ENCODE data around the gene ZNF524. TPM values are rescaled to one million over a fixed set of nuclear protein-coding genes. Genes with fewer than 3 reads are reported as not detected.
A peak's percentile ranks its signal among the peaks of the same experiment; 100 is the strongest.

The ZNF524 gene
- total RNA-seq, 1 experiment from 2014 or later = 8.4 TPM

GRCh38 chr19:55593096-55593772, 6.9 kb upstream of the ZNF524 start:
- peaks cover 21% of the 10 kb centered on the region for H3K36me3 ChIP-seq (ENCODE audit: insufficient read depth, low read length)
- H3K9ac ChIP-seq (ENCODE audit: low read length) = no peak overlapping the region
- peaks cover 2% of the 10 kb centered on the region for H3K4me1 ChIP-seq (ENCODE audit: low read length)
- H3K9me3 ChIP-seq (ENCODE audit: low read length) = no peaks in the 10 kb centered on the region
- H3K9me2 ChIP-seq (replicated peaks; ENCODE audit: insufficient read depth, low read length) = no peaks in the 10 kb centered on the region
- DNase-seq = no peak
- H4K20me1 ChIP-seq (ENCODE audit: insufficient read depth, low read depth, low read length) = no peaks in the 10 kb centered on the region
- H3K27ac ChIP-seq (ENCODE audit: low read length) = no peak overlapping the region
- H3K4me3 ChIP-seq (ENCODE audit: low read length) = no peak overlapping the region
- no peak overlapping the region for H3K4me2 ChIP-seq (ENCODE audit: low read depth, low read length, poor library complexity, severe bottlenecking)
- no peak overlapping the region for H2AFZ ChIP-seq (ENCODE audit: low read length)
- H3K27me3 ChIP-seq (ENCODE audit: low read length) = no peaks in the 10 kb centered on the region
- H3K79me2 ChIP-seq (ENCODE audit: low read length) = peaks cover 5% of the 10 kb centered on the region

GRCh38 chr19:55594996-55595545, 5.0 kb upstream of the ZNF524 start:
- no peak overlapping the region for H2AFZ ChIP-seq (ENCODE audit: low read length)
- H3K79me2 ChIP-seq (ENCODE audit: low read length) = peaks cover 9% of the 10 kb centered on the region
- no peak overlapping the region for H3K27ac ChIP-seq (ENCODE audit: low read length)
- H3K4me1 ChIP-seq (ENCODE audit: low read length) = peaks cover 7% of the 10 kb centered on the region
- no peak overlapping the region for H3K4me3 ChIP-seq (ENCODE audit: low read length)
- no peaks in the 10 kb centered on the region for H3K9me3 ChIP-seq (ENCODE audit: low read length)
- H3K4me2 ChIP-seq (ENCODE audit: low read depth, low read length, poor library complexity, severe bottlenecking) = no peak overlapping the region
- no peaks in the 10 kb centered on the region for H3K27me3 ChIP-seq (ENCODE audit: low read length)
- DNase-seq = peak; percentile 58
- H3K36me3 ChIP-seq (ENCODE audit: insufficient read depth, low read length) = peaks cover 21% of the 10 kb centered on the region
- H4K20me1 ChIP-seq (ENCODE audit: insufficient read depth, low read depth, low read length) = no peaks in the 10 kb centered on the region
- no peaks in the 10 kb centered on the region for H3K9me2 ChIP-seq (replicated peaks; ENCODE audit: insufficient read depth, low read length)
- H3K9ac ChIP-seq (ENCODE audit: low read length) = no peak overlapping the region

- peaks cover 9% of the 10 kb centered on the region for H3K79me2 ChIP-seq (ENCODE audit: low read length)
Observed at GRCh38 chr19:55596304-55596703, 3.8 kb upstream of the ZNF524 start.

GRCh38 chr19:55597501-55597921, 2.6 kb upstream of the ZNF524 start:
- H3K36me3 ChIP-seq (ENCODE audit: insufficient read depth, low read length) = peaks cover 21% of the 10 kb centered on the region
- no peaks in the 10 kb centered on the region for H3K27me3 ChIP-seq (ENCODE audit: low read length)
- DNase-seq = no peak
- peaks cover 9% of the 10 kb centered on the region for H3K79me2 ChIP-seq (ENCODE audit: low read length)
- no peak overlapping the region for H3K9ac ChIP-seq (ENCODE audit: low read length)
- H3K4me1 ChIP-seq (ENCODE audit: low read length) = peaks cover 16% of the 10 kb centered on the region
- no peak overlapping the region for H3K4me2 ChIP-seq (ENCODE audit: low read depth, low read length, poor library complexity, severe bottlenecking)
- no peaks in the 10 kb centered on the region for H3K9me2 ChIP-seq (replicated peaks; ENCODE audit: insufficient read depth, low read length)
- H3K9me3 ChIP-seq (ENCODE audit: low read length) = no peaks in the 10 kb centered on the region
- no peak overlapping the region for H3K27ac ChIP-seq (ENCODE audit: low read length)
- no peak overlapping the region for H3K4me3 ChIP-seq (ENCODE audit: low read length)
- H4K20me1 ChIP-seq (ENCODE audit: insufficient read depth, low read depth, low read length) = no peaks in the 10 kb centered on the region
- no peak overlapping the region for H2AFZ ChIP-seq (ENCODE audit: low read length)

More at GRCh38 chr19:55596304-55596703, 3.8 kb upstream of the ZNF524 start:
- peaks cover 21% of the 10 kb centered on the region for H3K36me3 ChIP-seq (ENCODE audit: insufficient read depth, low read length)
- H3K9me2 ChIP-seq (replicated peaks; ENCODE audit: insufficient read depth, low read length) = no peaks in the 10 kb centered on the region
- H3K9ac ChIP-seq (ENCODE audit: low read length) = no peak overlapping the region
- H3K27me3 ChIP-seq (ENCODE audit: low read length) = no peaks in the 10 kb centered on the region
- H3K4me2 ChIP-seq (ENCODE audit: low read depth, low read length, poor library complexity, severe bottlenecking) = no peak overlapping the region
- H3K9me3 ChIP-seq (ENCODE audit: low read length) = no peaks in the 10 kb centered on the region
- H3K27ac ChIP-seq (ENCODE audit: low read length) = no peak overlapping the region
- no peak overlapping the region for H3K4me3 ChIP-seq (ENCODE audit: low read length)
- no peak for DNase-seq
- no peaks in the 10 kb centered on the region for H4K20me1 ChIP-seq (ENCODE audit: insufficient read depth, low read depth, low read length)
- H3K4me1 ChIP-seq (ENCODE audit: low read length) = peaks cover 16% of the 10 kb centered on the region
- H2AFZ ChIP-seq (ENCODE audit: low read length) = no peak overlapping the region

- Histone ChIP-seq H3K9me3 (ENCODE audit: low read length) (no peaks in the 10 kb centered on the region), H4K20me1 (ENCODE audit: insufficient read depth, low read depth, low read length) (no peaks in the 10 kb centered on the region), H3K4me2 (ENCODE audit: low read depth, low read length, poor library complexity, severe bottlenecking) (peak overlapping the region; percentile 75), H3K4me3 (ENCODE audit: low read length) (peak overlapping the region; percentile 68; the same call in 1 of the 2 replicates), H3K9me2 (replicated peaks; ENCODE audit: insufficient read depth, low read length) (no peaks in the 10 kb centered on the region), H3K27ac (ENCODE audit: low read length) (no peak overlapping the region), H2AFZ (ENCODE audit: low read length) (no peak overlapping the region), H3K4me1 (ENCODE audit: low read length) (peaks cover 16% of the 10 kb centered on the region), H3K27me3 (ENCODE audit: low read length) (no peaks in the 10 kb centered on the region), H3K79me2 (ENCODE audit: low read length) (peaks cover 9% of the 10 kb centered on the region), H3K36me3 (ENCODE audit: insufficient read depth, low read length) (peaks cover 21% of the 10 kb centered on the region), H3K9ac (ENCODE audit: low read length) (no peak overlapping the region)
- DNase-seq = no peak
Observed at GRCh38 chr19:55598034-55598433, 2.1 kb upstream of the ZNF524 start.

GRCh38 chr19:55598719-55599467, 1.2 kb upstream of the ZNF524 start:
- no peaks in the 10 kb centered on the region for H3K9me2 ChIP-seq (replicated peaks; ENCODE audit: insufficient read depth, low read length)
- H3K27ac ChIP-seq (ENCODE audit: low read length) = peak overlapping the region; percentile 88
- H3K4me2 ChIP-seq (ENCODE audit: low read depth, low read length, poor library complexity, severe bottlenecking) = peak overlapping the region; percentile 75
- H3K27me3 ChIP-seq (ENCODE audit: low read length) = no peaks in the 10 kb centered on the region
- peaks cover 9% of the 10 kb centered on the region for H3K79me2 ChIP-seq (ENCODE audit: low read length)
- peak overlapping the region; percentile 68 for H3K4me3 ChIP-seq (ENCODE audit: low read length)
- H3K36me3 ChIP-seq (ENCODE audit: insufficient read depth, low read length) = peaks cover 21% of the 10 kb centered on the region
- no peaks in the 10 kb centered on the region for H3K9me3 ChIP-seq (ENCODE audit: low read length)
- H3K4me1 ChIP-seq (ENCODE audit: low read length) = peaks cover 16% of the 10 kb centered on the region
- peak overlapping the region; percentile 80 for H3K9ac ChIP-seq (ENCODE audit: low read length)
- DNase-seq = peak; percentile 99
- no peaks in the 10 kb centered on the region for H4K20me1 ChIP-seq (ENCODE audit: insufficient read depth, low read depth, low read length)
- 0 out of 2 replicates have a peak overlapping the region, but pooled peaks have one; percentile 41 for H2AFZ ChIP-seq (ENCODE audit: low read length)

GRCh38 chr19:55599468-55599841, 633 bp upstream of the ZNF524 start, which contains the start of gene FIZ1:
FIZ1 (minus strand) TSS chr19:55599517; CDS start chr19:55597865, 1,652 bp downstream.
- peak; percentile 100 for DNase-seq
- Histone ChIP-seq H3K9ac (ENCODE audit: low read length) (peak within 1 kb of the TSS; percentile 80), H3K4me3 (ENCODE audit: low read length) (peak within 1 kb of the TSS; percentile 68), H3K36me3 (ENCODE audit: insufficient read depth, low read length) (peaks cover 21% of the 10 kb centered on the region), H4K20me1 (ENCODE audit: insufficient read depth, low read depth, low read length) (no peaks in the 10 kb centered on the region), H3K79me2 (ENCODE audit: low read length) (peaks cover 9% of the 10 kb centered on the region), H3K27me3 (ENCODE audit: low read length) (no peaks in the 10 kb centered on the region), H3K9me3 (ENCODE audit: low read length) (no peaks in the 10 kb centered on the region), H3K4me1 (ENCODE audit: low read length) (peaks cover 18% of the 10 kb centered on the region), H3K9me2 (replicated peaks; ENCODE audit: insufficient read depth, low read length) (no peaks in the 10 kb centered on the region), H2AFZ (ENCODE audit: low read length) (peak within 1 kb of the TSS; percentile 51; the same call in 1 of the 2 replicates), H3K27ac (ENCODE audit: low read length) (peak within 1 kb of the TSS; percentile 88), H3K4me2 (ENCODE audit: low read depth, low read length, poor library complexity, severe bottlenecking) (peak within 1 kb of the TSS; percentile 75)

GRCh38 chr19:55600662-55601028, 557 bp downstream of the ZNF524 start:
- Histone ChIP-seq H3K27me3 (ENCODE audit: low read length) (no peaks in the 10 kb centered on the region), H3K9me2 (replicated peaks; ENCODE audit: insufficient read depth, low read length) (no peaks in the 10 kb centered on the region), H3K36me3 (ENCODE audit: insufficient read depth, low read length) (peaks cover 13% of the 10 kb centered on the region), H3K4me2 (ENCODE audit: low read depth, low read length, poor library complexity, severe bottlenecking) (peak overlapping the region; percentile 75), H3K9me3 (ENCODE audit: low read length) (no peaks in the 10 kb centered on the region), H2AFZ (ENCODE audit: low read length) (0 out of 2 replicates have a peak overlapping the region, but pooled peaks have one; percentile 6), H3K79me2 (ENCODE audit: low read length) (peaks cover 10% of the 10 kb centered on the region), H3K9ac (ENCODE audit: low read length) (peak overlapping the region; percentile 80), H4K20me1 (ENCODE audit: insufficient read depth, low read depth, low read length) (no peaks in the 10 kb centered on the region), H3K4me1 (ENCODE audit: low read length) (peaks cover 25% of the 10 kb centered on the region), H3K4me3 (ENCODE audit: low read length) (peak overlapping the region; percentile 68), H3K27ac (ENCODE audit: low read length) (peak overlapping the region; percentile 88)
- no peak for DNase-seq

All from Karpas-422 (cell line).